Transverse colon (tissue), 4 donors: Measurements from ENCODE around the gene ACVR1B. TPM values are rescaled to one million over a fixed set of nuclear protein-coding genes. Genes with fewer than 3 reads are reported as not detected.
A peak's percentile ranks its signal among the peaks of the same experiment; 100 is the strongest.

Experiments used
- DNase-seq: peaks from one replicate; pipeline ENCODE4 v3.0.0-alpha.2; 2019
- H3K27ac ChIP-seq, 4 donors: fragments of 200-600 bp; sonication (generic); 2 replicates each; pipeline ENCODE4 v1.5.1; 2016 to 2018; ENCODE audit warnings: inconsistent platforms in 4 of 4
- H3K27me3 ChIP-seq: fragments of 200-600 bp; sonication (generic); 2 replicates; pipeline ENCODE4 v1.5.1; 2017; ENCODE audit warnings: inconsistent platforms
- H3K36me3 ChIP-seq, 4 donors: fragments of 200-600 bp; sonication (generic); 2 replicates each; pipeline ENCODE4 v1.5.1; 2017 to 2019; ENCODE audit warnings: inconsistent platforms in 4 of 4
- H3K4me1 ChIP-seq, 4 donors: fragments of 200-600 bp; sonication (generic); 2 replicates each; pipeline ENCODE4 v1.5.1; 2017 to 2020; ENCODE audit warnings: inconsistent platforms in 4 of 4
- H3K4me3 ChIP-seq, 4 donors: fragments of 200-600 bp; sonication (generic); 1 replicate in 1 of 4; 2 replicates in 3 of 4; pipeline versions ENCODE4 v1.5.1 to v1.6.1; 2017 to 2019; ENCODE audit warnings: inconsistent platforms in 4 of 4
- H3K9me3 ChIP-seq, 2 donors: fragments of 200-600 bp; sonication (generic); 2 replicates each; pipeline ENCODE4 v1.5.1; 2017 to 2019; ENCODE audit warnings: inconsistent platforms in 2 of 2
- CTCF ChIP-seq, 5 experiments: fragments of 200-600 bp in 3 of 5; fragments of 450-650 bp in 2 of 5; sonication (generic) in 3 of 5; IDR thresholded peaks; 1 replicate in 2 of 5; 2 replicates in 3 of 5; pipeline ENCODE4 v1.5.1; 2016 to 2017; ENCODE audit warnings: antibody characterized with exemption in 5 of 5, inconsistent platforms in 3 of 5, mild to moderate bottlenecking in 2 of 5, moderate library complexity in 1 of 5
- EP300 ChIP-seq: sonication (generic); formaldehyde crosslinking; IDR thresholded peaks from one replicate; pipeline ENCODE4 v1.6.1; 2017; ENCODE audit warnings: antibody characterized with exemption, low read depth
- POLR2A ChIP-seq: fragments of 450-650 bp; IDR thresholded peaks from one replicate; pipeline ENCODE4 v1.6.1; 2016; ENCODE audit warnings: antibody characterized with exemption, mild to moderate bottlenecking, moderate library complexity
- POLR2AphosphoS5 ChIP-seq, 3 donors: sonication (generic); formaldehyde crosslinking; IDR thresholded peaks; one replicate each; pipeline ENCODE4 v1.6.1; 2016; ENCODE audit warnings: antibody characterized with exemption in 3 of 3
- WGBS, 2 donors: methylation state at CpG; one replicate each; pipeline ENCODE4 v1.1.5; 2018; ENCODE audit warnings: low coverage in 1 of 2; 5-methylcytosine and 5-hydroxymethylcytosine counted together
- in situ Hi-C, 4 donors: fragments of 200-750 bp; cut with MboI; loops; one replicate each; pipeline versions ENCODE4 v1.15.0 to v1.15.1; 2017; ENCODE audit warnings: low sequenced_read_pairs in 3 of 4, low pct_ligation_motif_present in 1 of 4, low pct_unique_long_range_greater_than_20kb in 1 of 4
- intact Hi-C: fragments of 100-400 bp; cut with DNase I; formaldehyde crosslinking; loops from one replicate; pipeline ENCODE4 v1.15.1; 2023; ENCODE audit warnings: low total_unique reads
- total RNA-seq, 4 donors: library from RNA; depleted of rRNA; stranded (reverse); fragments of >200 nt; gene quantifications; one replicate each; pipeline ENCODE4 v1.1.0, GENCODE V29; 2016

Gene ACVR1B
- total RNA-seq, 4 donors from 2014 or later: 22.5 to 96.9 (median 68.7) TPM

GRCh38 chr12:52027085-52027843 is 75.8 kb downstream of the ACVR1B start:
- Histone ChIP-seq H3K4me1 (peaks cover 22 to 44% (median 40%) of the 10 kb centered on the region in 4 donors), H3K27me3 (no peaks in the 10 kb centered on the region), H3K9me3 (no peaks in the 10 kb centered on the region), H3K4me3 (no peak overlapping the region), H3K36me3 (no peaks in the 10 kb centered on the region), H3K27ac (peak overlapping the region; percentile 93 to 95 (median 94))
- 76% methylated on average over 12 of the region's 12 CpGs; no CpG with 5 or more reads in 1 of the 2 donors for WGBS, 2 donors
- intact Hi-C loops: loop anchor here (2.0 kb wide), 1 partner anchor 56 kb away; no protein-coding TSS in a partner anchor
- no peak for DNase-seq
- no peak for TF ChIP-seq EP300
- peak in 1 of 3 donors; percentile 35 for TF ChIP-seq POLR2AphosphoS5 (IDR thresholded peaks at IDR 0.05)
- in situ Hi-C loops: loop anchor here in 3 of 4 donors (5.0 to 10.0 kb wide), 2 partner anchors 55 to 58 kb away; no protein-coding TSS in a partner anchor

GRCh38 chr12:52029685-52030084 is 78.2 kb downstream of the ACVR1B start:
- Histone ChIP-seq H3K27ac (no peak overlapping the region), H3K27me3 (no peaks in the 10 kb centered on the region), H3K9me3 (no peaks in the 10 kb centered on the region), H3K4me1 (peaks cover 26 to 47% (median 37%) of the 10 kb centered on the region in 4 donors), H3K4me3 (no peak overlapping the region), H3K36me3 (no peaks in the 10 kb centered on the region)
- no peak for DNase-seq
- intact Hi-C loops: no loop called here
- no peak for TF ChIP-seq CTCF (IDR thresholded peaks at IDR 0.05)
- 50 to 71% methylated on average over 1 to 4 of the region's 4 CpGs for WGBS, 2 donors
- in situ Hi-C loops: loop anchor here in 3 of 4 donors (5.0 to 10.0 kb wide), 2 partner anchors 53 to 55 kb away; no protein-coding TSS in a partner anchor

GRCh38 chr12:52032446-52032803 is 80.9 kb downstream of the ACVR1B start:
- Histone ChIP-seq H3K36me3 (no peaks in the 10 kb centered on the region), H3K27ac (peak overlapping the region; percentile 86 to 90 (median 89)), H3K4me1 (peaks cover 16 to 33% (median 28%) of the 10 kb centered on the region in 4 donors), H3K9me3 (no peaks in the 10 kb centered on the region), H3K4me3 (peak overlapping the region in 2 of 4 donors; percentile 11 to 44), H3K27me3 (no peaks in the 10 kb centered on the region)
- intact Hi-C loops: no loop called here
- in situ Hi-C loops: no loop called here
- DNase-seq: peak; percentile 74
- no peak for TF ChIP-seq CTCF (IDR thresholded peaks at IDR 0.05)
- TF ChIP-seq EP300: peak; percentile 78
- TF ChIP-seq POLR2AphosphoS5 (IDR thresholded peaks at IDR 0.05): peak in 2 of 3 donors; percentile 13 to 26
- WGBS, 2 donors: 5 to 8% methylated on average over 4 to 5 of the region's 5 CpGs

- peaks cover 20 to 38% (median 33%) of the 10 kb centered on the region in 4 donors for H3K4me1 ChIP-seq
- H3K4me3 ChIP-seq: peak overlapping the region in 3 of 4 donors; percentile 23 to 44 (median 32)
- WGBS, 2 donors: 0 to 2% methylated on average over 9 to 25 of the region's 48 CpGs
- H3K27ac ChIP-seq: peak overlapping the region; percentile 86 to 90 (median 89)
- peak; percentile 98 for DNase-seq
- in situ Hi-C loops (no loop called here), intact Hi-C loops (no loop called here)
- H3K27me3 ChIP-seq: no peaks in the 10 kb centered on the region
- no peak for TF ChIP-seq CTCF (IDR thresholded peaks at IDR 0.05)
- TF ChIP-seq EP300: peak; percentile 41
- TF ChIP-seq POLR2AphosphoS5 (IDR thresholded peaks at IDR 0.05): peak; percentile 64 to 86 (median 83)
- TF ChIP-seq POLR2A: peak; percentile 74
- no peaks in the 10 kb centered on the region for H3K9me3 ChIP-seq
- H3K36me3 ChIP-seq: no peaks in the 10 kb centered on the region
Observed at GRCh38 chr12:52032804-52033445, 81.4 kb downstream of the ACVR1B start.
